Lung (tissue), 12 donors: Measurements from ENCODE around the gene SLC6A6. TPM values are rescaled to one million over a fixed set of nuclear protein-coding genes. Genes with fewer than 3 reads are reported as not detected.

Experiments used
- ATAC-seq: fragments of 200-7000 bp; cut with Tn5 transposase; one replicate; pipeline ENCODE4 v1.9.1; 2020; ENCODE audit warnings: moderate number of reproducible peaks; ENCODE audit not compliant: insufficient read depth, low FRiP score
- DNase-seq, 3 donors: peaks; one replicate each; pipeline ENCODE4 v3.0.0-alpha.2; 2013 to 2017
- H3K27ac ChIP-seq, 2 donors: one replicate each; pipeline ENCODE4 v1.5.1; 2013; ENCODE audit warnings: mild to moderate bottlenecking in 2 of 2, moderate library complexity in 2 of 2, control low read depth in 1 of 2, inconsistent platforms in 1 of 2, low read depth in 1 of 2, low read length in 1 of 2
- H3K27me3 ChIP-seq, 3 donors: one replicate each; pipeline ENCODE4 v1.5.1; 2013; ENCODE audit warnings: low read length in 2 of 3; ENCODE audit not compliant: control insufficient read depth in 3 of 3, insufficient read depth in 3 of 3
- H3K36me3 ChIP-seq, 4 donors: one replicate each; pipeline ENCODE4 v1.5.1; 2013; ENCODE audit warnings: low read length in 4 of 4, mild to moderate bottlenecking in 1 of 4, moderate library complexity in 1 of 4; ENCODE audit not compliant: control insufficient read depth in 4 of 4, insufficient read depth in 4 of 4
- H3K4me1 ChIP-seq, 5 donors: one replicate each; pipeline ENCODE4 v1.5.1; 2013; ENCODE audit warnings: low read length in 5 of 5, mild to moderate bottlenecking in 2 of 5, moderate library complexity in 1 of 5; ENCODE audit not compliant: control insufficient read depth in 5 of 5, insufficient read depth in 5 of 5
- H3K4me3 ChIP-seq: one replicate; pipeline ENCODE4 v1.5.1; 2013; ENCODE audit warnings: mild to moderate bottlenecking, control low read depth, moderate library complexity
- H3K9ac ChIP-seq, 2 donors: one replicate each; pipeline ENCODE4 v1.5.1; 2013; ENCODE audit warnings: low read length in 2 of 2, control low read depth in 1 of 2; ENCODE audit not compliant: insufficient read depth in 1 of 2
- H3K9me3 ChIP-seq, 4 donors: one replicate each; pipeline ENCODE4 v1.5.1; 2013; ENCODE audit warnings: low read length in 3 of 4, mild to moderate bottlenecking in 1 of 4, moderate library complexity in 1 of 4; ENCODE audit not compliant: control insufficient read depth in 4 of 4, insufficient read depth in 3 of 4
- CTCF ChIP-seq: IDR thresholded peaks from 2 replicates; pipeline ENCODE4 v1.5.1; 2012; ENCODE audit warnings: mild to moderate bottlenecking; ENCODE audit errors: control extremely low read depth, extremely low read depth
- WGBS, 2 donors: extraction: QIAGEN DNeasy Blood & Tissue Kit; methylation state at CpG; one replicate each; pipeline ENCODE4 v1.1.7; 2013; 5-methylcytosine and 5-hydroxymethylcytosine counted together
- polyA plus RNA-seq, 2 donors: library from polyadenylated mRNA; stranded (reverse); fragments of 200-250 nt; gene quantifications; one replicate each; pipeline ENCODE4 v1.2.1, GENCODE V29; 2013
- total RNA-seq, 2 donors: library from RNA; depleted of rRNA in 1 of 2; stranded (reverse); fragments of >200 nt in 1 of 2; gene quantifications; one replicate each; pipeline ENCODE4 v1.2.1, GENCODE V29; 2014 to 2021
- donor health status: control.
- donor health status: control.
- donor health status: Bipolar disorder and iron deficiency.
- donor health status: healthy.
- donor health status: DM: yes; HTN: yes; CAD: no.

The SLC6A6 gene
- total and polyA plus RNA-seq, 4 donors = 16.1 to 96.3 (median 57.4) TPM

DNA sequence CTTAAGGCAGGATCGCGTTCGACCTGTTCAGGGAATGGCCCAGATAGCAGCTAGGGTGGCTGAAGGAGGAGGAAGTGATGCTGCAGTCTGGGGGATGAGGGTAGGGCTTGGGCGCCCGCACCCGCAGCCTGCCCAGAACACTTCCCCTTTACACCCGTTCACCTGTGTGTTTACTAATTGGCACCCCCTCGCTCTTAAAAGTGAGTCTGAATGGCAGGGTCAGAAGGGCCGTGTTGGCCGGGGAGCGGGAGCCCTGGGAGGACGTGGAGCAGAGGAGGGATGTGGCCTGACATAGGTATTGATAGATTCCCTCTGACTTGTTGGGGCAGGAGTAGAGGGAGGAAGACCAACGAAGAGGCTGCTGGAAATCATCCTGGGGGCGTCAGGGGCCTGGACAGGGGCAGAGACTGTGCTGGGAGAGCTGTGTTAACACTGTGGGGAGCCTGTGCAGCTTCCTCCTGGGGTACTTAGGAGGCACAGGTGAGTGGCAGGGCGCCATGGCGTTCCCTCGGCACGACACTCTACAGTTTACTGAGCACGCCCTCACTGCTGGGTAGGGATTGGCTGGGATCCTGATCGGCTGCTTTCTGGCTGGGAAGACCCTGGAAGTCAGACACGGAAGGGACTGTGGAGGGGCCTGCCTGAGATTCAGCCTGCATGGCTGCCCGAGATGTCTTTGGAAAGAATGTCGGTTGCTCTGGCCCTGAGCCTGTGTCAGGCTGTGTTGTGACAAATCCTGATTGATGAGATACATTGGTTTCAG is 51.7 kb downstream of the SLC6A6 start:
- H3K9ac ChIP-seq = peak overlapping the region in 1 of 2 donors; percentile 17
- no peak overlapping the region for H3K27ac ChIP-seq
- H3K4me1 ChIP-seq = peaks cover 0 to 38% (median 21%) of the 10 kb centered on the region in 5 donors
- DNase-seq (peak; percentile 53 to 71 (median 60)), ATAC-seq (no peak)
- peaks cover 3 to 33% (median 7%) of the 10 kb centered on the region in 4 donors for H3K36me3 ChIP-seq
- no peaks in the 10 kb centered on the region for H3K27me3 ChIP-seq
- H3K4me3 ChIP-seq = no peak overlapping the region
- no peak for TF ChIP-seq CTCF
- WGBS, 2 donors = 50 to 64% methylated on average over 23 of the region's 23 CpGs
- no peaks in the 10 kb centered on the region for H3K9me3 ChIP-seq

- H3K27ac ChIP-seq = no peak overlapping the region
- no peaks in the 10 kb centered on the region for H3K9me3 ChIP-seq
- no peak for TF ChIP-seq CTCF
- DNase-seq (peak in 1 of 3 donors; percentile 45), ATAC-seq (no peak)
- no peak overlapping the region for H3K4me3 ChIP-seq
- H3K4me1 ChIP-seq = peaks cover 0 to 38% (median 20%) of the 10 kb centered on the region in 5 donors
- no peaks in the 10 kb centered on the region for H3K27me3 ChIP-seq
- peaks cover 7 to 32% (median 9%) of the 10 kb centered on the region in 4 donors for H3K36me3 ChIP-seq
- WGBS, 2 donors = 84 to 87% methylated on average over 8 of the region's 8 CpGs
- no peak overlapping the region for H3K9ac ChIP-seq
Measured at GRCh38 chr3:14454639-14455310, 52.4 kb downstream of the SLC6A6 start.

DNA sequence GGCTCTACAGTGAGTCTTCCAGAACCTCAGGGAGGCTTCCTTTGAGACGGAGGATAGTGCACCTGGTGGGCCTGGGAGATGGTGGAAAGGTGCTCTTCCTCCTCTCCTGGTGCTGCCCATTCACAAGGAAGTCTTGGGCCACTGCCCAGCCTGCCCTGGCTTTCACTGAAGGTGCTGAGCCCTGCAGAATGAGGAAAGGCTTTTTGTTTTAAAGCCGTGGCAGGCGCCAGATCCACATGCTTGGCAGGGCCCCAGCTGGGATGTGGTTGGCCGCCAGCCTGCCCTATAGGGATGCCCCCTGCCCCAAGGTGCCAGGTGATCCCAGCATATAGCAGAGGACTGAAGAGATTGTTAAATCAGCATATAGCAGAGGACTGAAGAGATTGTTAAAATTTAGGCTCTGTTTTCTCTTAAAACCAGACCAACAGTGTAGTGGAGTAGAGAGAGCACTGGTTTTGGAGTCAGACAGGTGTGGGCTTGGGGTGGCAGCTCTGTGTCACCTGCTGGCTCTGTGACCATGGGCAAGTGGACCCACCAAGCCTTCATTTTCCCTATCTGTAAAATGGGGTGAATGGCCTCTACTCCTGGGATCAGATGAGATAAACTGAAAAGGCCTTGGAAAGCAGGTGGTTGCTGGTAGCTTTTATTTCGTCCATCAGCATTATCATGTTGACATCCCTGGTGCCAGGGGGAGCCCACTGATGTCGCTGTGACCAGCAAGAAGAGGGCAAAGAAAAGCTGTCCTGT is 53.3 kb downstream of the SLC6A6 start:
- no peak for ATAC-seq
- 80 to 83% methylated on average over 6 of the region's 6 CpGs for WGBS, 2 donors
- Histone ChIP-seq H3K27ac (no peak overlapping the region), H3K4me1 (peaks cover 0 to 43% (median 20%) of the 10 kb centered on the region in 5 donors), H3K9me3 (no peaks in the 10 kb centered on the region), H3K27me3 (no peaks in the 10 kb centered on the region), H3K9ac (no peak overlapping the region), H3K4me3 (no peak overlapping the region), H3K36me3 (peaks cover 6 to 29% (median 9%) of the 10 kb centered on the region in 4 donors)
- TF ChIP-seq CTCF = no peak
- DNase-seq = no peak
